C4-2B (cell line): ENCODE measurements around the gene HCN1.

Experiments used
- ZFX ChIP-seq: fragments of 450-650 bp; IDR thresholded peaks from 2 replicates; pipeline ENCODE4 v1.6.1; 2017
- TF ChIP-seq, protein P1 (sequence below): fragments of 450-650 bp; conservative IDR thresholded peaks from 2 replicates; pipeline ENCODE4 v1.5.1; 2017; ENCODE audit warnings: mild to moderate bottlenecking

DNA sequence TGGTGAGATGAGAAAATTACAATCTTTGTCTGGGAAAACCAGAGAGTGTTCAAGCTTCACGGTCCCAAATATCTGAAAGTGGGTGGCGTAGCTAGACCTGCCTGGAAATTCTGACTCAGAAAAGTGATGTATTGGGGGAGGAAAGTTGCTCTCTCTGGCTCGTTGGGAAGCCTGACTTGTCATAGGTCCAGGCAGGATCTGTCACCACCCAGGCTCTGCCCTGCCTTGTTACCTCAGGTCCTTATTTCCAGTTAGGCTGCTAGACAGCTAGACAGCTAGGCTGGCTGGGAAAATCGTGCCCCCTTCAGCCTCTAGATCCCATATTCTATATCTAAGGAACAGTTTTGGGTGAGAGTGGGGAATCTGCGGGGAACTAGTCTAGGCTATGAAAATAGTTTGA is 41.0 kb upstream of the HCN1 start:
- TF ChIP-seq, protein P1, sequence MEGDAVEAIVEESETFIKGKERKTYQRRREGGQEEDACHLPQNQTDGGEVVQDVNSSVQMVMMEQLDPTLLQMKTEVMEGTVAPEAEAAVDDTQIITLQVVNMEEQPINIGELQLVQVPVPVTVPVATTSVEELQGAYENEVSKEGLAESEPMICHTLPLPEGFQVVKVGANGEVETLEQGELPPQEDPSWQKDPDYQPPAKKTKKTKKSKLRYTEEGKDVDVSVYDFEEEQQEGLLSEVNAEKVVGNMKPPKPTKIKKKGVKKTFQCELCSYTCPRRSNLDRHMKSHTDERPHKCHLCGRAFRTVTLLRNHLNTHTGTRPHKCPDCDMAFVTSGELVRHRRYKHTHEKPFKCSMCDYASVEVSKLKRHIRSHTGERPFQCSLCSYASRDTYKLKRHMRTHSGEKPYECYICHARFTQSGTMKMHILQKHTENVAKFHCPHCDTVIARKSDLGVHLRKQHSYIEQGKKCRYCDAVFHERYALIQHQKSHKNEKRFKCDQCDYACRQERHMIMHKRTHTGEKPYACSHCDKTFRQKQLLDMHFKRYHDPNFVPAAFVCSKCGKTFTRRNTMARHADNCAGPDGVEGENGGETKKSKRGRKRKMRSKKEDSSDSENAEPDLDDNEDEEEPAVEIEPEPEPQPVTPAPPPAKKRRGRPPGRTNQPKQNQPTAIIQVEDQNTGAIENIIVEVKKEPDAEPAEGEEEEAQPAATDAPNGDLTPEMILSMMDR, result no peak
- no peak for TF ChIP-seq ZFX
